ENCODE results near the gene MST1R.
A peak's percentile ranks its signal among the peaks of the same experiment; 100 is the strongest.
"Not testable (repeated sequence)": the region's sequence is repeated elsewhere in the genome, so short reads cannot be mapped to it uniquely, and the experiment has no call there.

The MST1R gene

DNA sequence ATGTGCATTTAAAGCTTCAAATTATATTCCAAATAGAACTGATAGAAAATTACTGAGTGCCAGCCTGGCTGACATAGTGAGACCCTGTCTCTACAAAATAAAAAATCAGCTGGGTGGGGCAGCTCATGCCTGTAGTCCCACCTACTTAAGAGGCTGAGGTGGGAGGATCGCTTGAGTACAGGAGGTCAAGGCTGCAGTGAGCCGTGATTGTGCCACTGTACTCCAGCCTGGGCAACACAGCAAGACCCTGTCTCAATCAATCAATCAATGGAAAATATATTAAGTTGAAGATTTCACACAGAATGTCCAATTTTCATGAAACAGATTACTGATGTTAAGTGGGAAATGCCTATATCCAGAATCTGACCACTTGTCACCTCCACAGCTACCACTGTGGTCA lies 21.8 kb upstream of the MST1R start:
- no peaks in the 10 kb centered on the region for H3K9me3 ChIP-seq (ENCODE audit: severe bottlenecking)
- no peak overlapping the region for H3K4me3 ChIP-seq (ENCODE audit: severe bottlenecking)
- H3K27me3 ChIP-seq (ENCODE audit: insufficient read depth, poor library complexity, severe bottlenecking) = no peaks in the 10 kb centered on the region
- H3K36me3 ChIP-seq (ENCODE audit: low read depth) = no peaks in the 10 kb centered on the region
- TF ChIP-seq, protein P1, sequence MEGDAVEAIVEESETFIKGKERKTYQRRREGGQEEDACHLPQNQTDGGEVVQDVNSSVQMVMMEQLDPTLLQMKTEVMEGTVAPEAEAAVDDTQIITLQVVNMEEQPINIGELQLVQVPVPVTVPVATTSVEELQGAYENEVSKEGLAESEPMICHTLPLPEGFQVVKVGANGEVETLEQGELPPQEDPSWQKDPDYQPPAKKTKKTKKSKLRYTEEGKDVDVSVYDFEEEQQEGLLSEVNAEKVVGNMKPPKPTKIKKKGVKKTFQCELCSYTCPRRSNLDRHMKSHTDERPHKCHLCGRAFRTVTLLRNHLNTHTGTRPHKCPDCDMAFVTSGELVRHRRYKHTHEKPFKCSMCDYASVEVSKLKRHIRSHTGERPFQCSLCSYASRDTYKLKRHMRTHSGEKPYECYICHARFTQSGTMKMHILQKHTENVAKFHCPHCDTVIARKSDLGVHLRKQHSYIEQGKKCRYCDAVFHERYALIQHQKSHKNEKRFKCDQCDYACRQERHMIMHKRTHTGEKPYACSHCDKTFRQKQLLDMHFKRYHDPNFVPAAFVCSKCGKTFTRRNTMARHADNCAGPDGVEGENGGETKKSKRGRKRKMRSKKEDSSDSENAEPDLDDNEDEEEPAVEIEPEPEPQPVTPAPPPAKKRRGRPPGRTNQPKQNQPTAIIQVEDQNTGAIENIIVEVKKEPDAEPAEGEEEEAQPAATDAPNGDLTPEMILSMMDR (IDR thresholded peaks at IDR 0.05; ENCODE audit: poor library complexity, severe bottlenecking) = no peak
- no peak for ATAC-seq (ENCODE audit: low read depth)
- no peak for DNase-seq (ENCODE audit: low spot score)
- peak overlapping the region; percentile 49 for H3K27ac ChIP-seq (ENCODE audit: poor library complexity, severe bottlenecking)
- peaks cover 19% of the 10 kb centered on the region for H3K4me1 ChIP-seq (ENCODE audit: insufficient read depth, poor library complexity, severe bottlenecking)

DNA sequence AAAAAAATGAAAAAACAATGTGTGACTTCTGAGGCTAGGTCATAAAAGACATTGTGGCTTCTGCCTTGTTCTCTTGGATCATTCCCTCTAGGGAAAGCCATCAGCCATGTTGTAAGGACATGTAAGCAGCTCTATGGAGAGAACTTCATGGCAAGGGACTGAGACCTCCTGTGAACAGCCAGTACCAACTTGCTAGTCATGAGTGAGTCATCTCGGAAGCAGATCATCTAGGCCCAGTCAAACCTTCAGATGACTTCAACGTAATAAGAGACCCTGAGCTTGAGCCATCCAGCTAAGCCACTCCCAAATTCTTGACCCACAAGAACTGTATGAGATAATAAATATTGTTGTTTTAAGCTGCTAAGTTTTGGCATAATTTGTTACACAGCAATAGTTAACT lies 21.0 kb upstream of the MST1R start:
- TF ChIP-seq, protein P1 (IDR thresholded peaks at IDR 0.05; ENCODE audit: poor library complexity, severe bottlenecking) = no peak
- peaks cover 19% of the 10 kb centered on the region for H3K4me1 ChIP-seq (ENCODE audit: insufficient read depth, poor library complexity, severe bottlenecking)
- H3K9me3 ChIP-seq (ENCODE audit: severe bottlenecking) = no peaks in the 10 kb centered on the region
- ATAC-seq (ENCODE audit: low read depth) = peak; percentile 71
- H3K27ac ChIP-seq (ENCODE audit: poor library complexity, severe bottlenecking) = peak overlapping the region; percentile 49
- no peak for DNase-seq (ENCODE audit: low spot score)
- H3K27me3 ChIP-seq (ENCODE audit: insufficient read depth, poor library complexity, severe bottlenecking) = no peaks in the 10 kb centered on the region
- H3K4me3 ChIP-seq (ENCODE audit: severe bottlenecking) = no peak overlapping the region
- no peaks in the 10 kb centered on the region for H3K36me3 ChIP-seq (ENCODE audit: low read depth)

DNA sequence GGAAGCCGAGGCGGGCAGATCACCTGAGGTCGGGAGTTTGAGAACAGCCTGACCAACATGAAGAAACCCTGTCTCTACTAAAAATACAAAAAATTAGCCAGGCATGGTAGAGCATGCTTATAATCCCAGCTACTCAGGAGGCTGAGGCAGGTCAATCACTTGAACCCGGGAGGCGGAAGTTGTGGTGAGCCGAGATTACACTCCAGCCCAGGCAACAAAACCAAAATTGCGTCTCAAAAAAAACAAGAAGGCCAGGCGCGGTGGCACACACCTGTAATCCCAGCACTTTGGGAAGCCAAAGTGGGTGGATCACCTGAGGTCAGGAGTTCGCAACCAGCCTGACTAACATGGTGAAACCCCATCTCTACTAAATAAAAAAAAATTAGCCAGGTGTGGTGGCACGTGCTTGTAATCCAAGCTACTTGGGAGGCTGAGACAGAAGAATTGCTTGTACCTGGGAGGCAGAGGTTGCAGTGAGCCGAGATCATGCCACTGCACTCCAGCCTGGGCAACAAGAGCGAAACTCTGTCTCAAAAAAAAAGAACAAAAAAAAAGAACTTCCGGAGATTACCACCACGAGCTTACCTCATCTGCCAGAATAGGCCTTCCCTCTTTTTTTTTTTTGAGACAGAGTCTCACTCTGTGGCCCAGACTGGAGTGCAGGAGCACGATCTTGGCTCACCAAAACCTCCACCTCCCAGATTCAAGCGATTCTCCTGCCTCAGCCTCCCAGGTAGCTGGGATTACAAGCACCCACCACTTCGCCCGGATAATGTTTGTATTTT lies 14.3 kb upstream of the MST1R start:
- ATAC-seq (ENCODE audit: low read depth); H3K4me3 ChIP-seq (ENCODE audit: severe bottlenecking); H3K4me1 ChIP-seq (ENCODE audit: insufficient read depth, poor library complexity, severe bottlenecking); H3K27ac ChIP-seq (ENCODE audit: poor library complexity, severe bottlenecking); DNase-seq (ENCODE audit: low spot score); H3K9me3 ChIP-seq (ENCODE audit: severe bottlenecking); H3K36me3 ChIP-seq (ENCODE audit: low read depth); H3K27me3 ChIP-seq (ENCODE audit: insufficient read depth, poor library complexity, severe bottlenecking): not testable (repeated sequence)

DNA sequence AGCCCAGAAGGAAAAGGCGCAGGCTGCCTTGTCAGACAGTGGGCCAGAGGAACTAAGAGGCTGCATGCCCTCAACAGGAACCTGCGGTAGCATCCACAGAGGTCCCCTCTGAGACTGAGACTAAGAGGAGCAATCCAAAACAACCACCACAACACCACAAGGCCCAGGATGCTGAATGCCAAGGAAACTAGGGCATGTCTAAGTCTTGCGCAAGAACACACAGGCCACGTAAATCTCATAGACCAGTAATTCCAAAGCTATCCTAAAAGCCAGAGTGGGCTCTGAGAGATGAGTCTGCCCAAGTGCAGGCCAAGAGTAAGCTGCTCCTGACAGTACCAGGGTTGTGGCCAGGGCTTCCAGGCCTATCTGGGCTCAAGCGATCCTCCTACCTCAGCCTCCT lies 13.0 kb upstream of the MST1R start:
- Histone ChIP-seq H3K27ac (ENCODE audit: poor library complexity, severe bottlenecking) (no peak overlapping the region), H3K9me3 (ENCODE audit: severe bottlenecking) (no peaks in the 10 kb centered on the region), H3K4me1 (ENCODE audit: insufficient read depth, poor library complexity, severe bottlenecking) (no peaks in the 10 kb centered on the region), H3K4me3 (ENCODE audit: severe bottlenecking) (no peak overlapping the region), H3K27me3 (ENCODE audit: insufficient read depth, poor library complexity, severe bottlenecking) (no peaks in the 10 kb centered on the region), H3K36me3 (ENCODE audit: low read depth) (no peaks in the 10 kb centered on the region; the same call in 1 of the 2 replicates)
- ATAC-seq (ENCODE audit: low read depth) = no peak
- TF ChIP-seq, protein P1 (IDR thresholded peaks at IDR 0.05; ENCODE audit: poor library complexity, severe bottlenecking) = no peak
- no peak for DNase-seq (ENCODE audit: low spot score)

DNA sequence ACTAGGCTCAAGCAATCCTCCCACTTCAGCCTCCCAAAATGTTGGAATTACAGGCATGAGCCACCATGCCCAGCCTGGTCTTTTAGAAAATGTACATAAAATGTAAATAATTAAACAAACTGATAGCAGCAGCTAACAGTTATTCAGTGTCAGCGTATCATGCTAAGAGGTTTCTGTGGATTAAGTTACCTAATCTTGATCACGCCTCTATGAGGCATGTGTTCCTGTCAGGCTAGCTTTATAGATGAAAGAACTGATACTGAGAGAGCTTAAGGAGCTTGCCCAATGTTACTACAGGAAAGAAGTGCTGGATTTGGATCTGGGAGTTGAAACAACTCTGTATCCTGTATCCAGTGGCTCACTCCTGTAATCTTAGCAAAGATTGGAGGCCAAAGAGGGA lies 11.2 kb upstream of the MST1R start:
- TF ChIP-seq, protein P1 (IDR thresholded peaks at IDR 0.05; ENCODE audit: poor library complexity, severe bottlenecking) = no peak
- no peaks in the 10 kb centered on the region; the same call in 1 of the 2 replicates for H3K36me3 ChIP-seq (ENCODE audit: low read depth)
- H3K27me3 ChIP-seq (ENCODE audit: insufficient read depth, poor library complexity, severe bottlenecking) = no peaks in the 10 kb centered on the region
- H3K9me3 ChIP-seq (ENCODE audit: severe bottlenecking) = no peaks in the 10 kb centered on the region
- no peaks in the 10 kb centered on the region for H3K4me1 ChIP-seq (ENCODE audit: insufficient read depth, poor library complexity, severe bottlenecking)
- H3K27ac ChIP-seq (ENCODE audit: poor library complexity, severe bottlenecking) = no peak overlapping the region
- H3K4me3 ChIP-seq (ENCODE audit: severe bottlenecking) = no peak overlapping the region
- no peak for DNase-seq (ENCODE audit: low spot score)
- ATAC-seq (ENCODE audit: low read depth) = peak; percentile 52; the same call in 2 of the 3 replicates

Data from RWPE2 (cell line).